Thyroid gland (tissue), 4 donors: ENCODE data around the gene MUC22. TPM values are rescaled to one million over a fixed set of nuclear protein-coding genes. Genes with fewer than 3 reads are reported as not detected.
A peak's percentile ranks its signal among the peaks of the same experiment; 100 is the strongest.

Experiments used
- DNase-seq, 2 donors: peaks; one replicate each; pipeline ENCODE4 v3.0.0-alpha.2; 2019
- H3K27ac ChIP-seq, 3 donors: fragments of 200-600 bp; sonication (generic); 1 replicate in 2 of 3; 2 replicates in 1 of 3; pipeline ENCODE4 v1.5.1; 2016 to 2019; ENCODE audit warnings: mild to moderate bottlenecking in 1 of 3, moderate library complexity in 1 of 3
- H3K27me3 ChIP-seq: fragments of 200-600 bp; sonication (generic); one replicate; pipeline ENCODE4 v1.5.1; 2019
- H3K36me3 ChIP-seq, 2 donors: fragments of 200-600 bp; sonication (generic); one replicate each; pipeline ENCODE4 v1.5.1; 2016 to 2019
- H3K4me1 ChIP-seq, 2 donors: fragments of 200-600 bp; sonication (generic); one replicate each; pipeline ENCODE4 v1.5.1; 2017 to 2019
- H3K4me3 ChIP-seq, 3 donors: fragments of 200-600 bp; sonication (generic); replicated peaks in 1 of 3; 1 replicate in 2 of 3; 2 replicates in 1 of 3; pipeline ENCODE4 v1.5.1; 2016; ENCODE audit warnings: mild to moderate bottlenecking in 1 of 3
- H3K9me3 ChIP-seq: fragments of 200-600 bp; sonication (generic); one replicate; pipeline ENCODE4 v1.5.1; 2017
- CTCF ChIP-seq, 6 experiments: fragments of 200-600 bp in 3 of 6; fragments of 450-650 bp in 3 of 6; sonication (generic) in 3 of 6; IDR thresholded peaks; one replicate each; pipeline ENCODE4 v1.5.1; 2016 to 2019; ENCODE audit warnings: antibody characterized with exemption in 6 of 6, mild to moderate bottlenecking in 2 of 6, inconsistent platforms in 1 of 6, moderate library complexity in 1 of 6
- POLR2A ChIP-seq, 2 donors: fragments of 450-650 bp; IDR thresholded peaks; one replicate each; pipeline ENCODE4 v1.6.1; 2017; ENCODE audit warnings: antibody characterized with exemption in 2 of 2, mild to moderate bottlenecking in 2 of 2, moderate library complexity in 1 of 2
- WGBS, 2 donors: methylation state at CpG; one replicate each; pipeline ENCODE4 v1.1.5; 2017; 5-methylcytosine and 5-hydroxymethylcytosine counted together
- intact Hi-C: fragments of 100-400 bp; cut with DNase I; formaldehyde crosslinking; loops from one replicate; pipeline ENCODE4 v1.15.1; 2023
- total RNA-seq, 4 donors: library from RNA; depleted of rRNA; stranded (reverse); fragments of >200 nt; gene quantifications; one replicate each; pipeline ENCODE4 v1.2.3, GENCODE V29; 2016

The MUC22 gene
- total RNA-seq, 4 donors from 2014 or later, result not detected

GRCh38 chr6:31037682-31038081, 27.4 kb downstream of the MUC22 start:
- intact Hi-C loops, result no loop called here
- Histone ChIP-seq H3K27me3 (no peaks in the 10 kb centered on the region), H3K36me3 (no peaks in the 10 kb centered on the region), H3K27ac (peak overlapping the region; percentile 47 to 79 (median 49)), H3K4me1 (peaks cover 17 to 19% of the 10 kb centered on the region in 2 donors), H3K4me3 (no peak overlapping the region), H3K9me3 (no peaks in the 10 kb centered on the region)
- TF ChIP-seq POLR2A (IDR thresholded peaks at IDR 0.05), result peak in 1 of 2 donors; percentile 28
- TF ChIP-seq CTCF (IDR thresholded peaks at IDR 0.05), result peak in 1 of 6 experiments; percentile 8
- 38 to 42% methylated on average over 3 of the region's 3 CpGs for WGBS, 2 donors
- DNase-seq, result peak; percentile 13 to 66

DNA sequence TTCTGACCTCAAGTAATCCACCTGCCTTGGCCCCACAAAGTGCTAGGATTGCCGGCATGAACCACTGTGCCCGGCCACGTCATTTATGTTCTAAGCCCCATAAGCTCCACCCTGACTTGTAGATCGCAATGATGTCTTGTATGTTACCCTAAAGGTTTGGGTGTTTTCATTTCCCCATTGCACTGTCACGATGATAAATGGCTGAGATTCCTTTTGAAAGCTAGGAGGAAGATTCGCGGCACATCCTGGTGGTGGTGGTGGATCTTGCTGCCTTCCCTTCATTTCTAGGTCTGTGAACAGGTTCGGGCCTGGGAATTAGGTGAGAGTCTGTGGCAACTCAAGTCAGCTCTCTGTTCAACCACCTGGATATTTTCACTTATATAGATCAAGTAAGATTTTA, 28.3 kb downstream of the MUC22 start:
- no peak for DNase-seq
- H3K36me3 ChIP-seq, result no peaks in the 10 kb centered on the region
- intact Hi-C loops, result no loop called here
- no peaks in the 10 kb centered on the region for H3K9me3 ChIP-seq
- 91 to 93% methylated on average over 8 of the region's 8 CpGs for WGBS, 2 donors
- peaks cover 17 to 19% of the 10 kb centered on the region in 2 donors for H3K4me1 ChIP-seq
- H3K4me3 ChIP-seq, result no peak overlapping the region
- H3K27me3 ChIP-seq, result no peaks in the 10 kb centered on the region
- peak overlapping the region; percentile 47 to 79 (median 49) for H3K27ac ChIP-seq
- TF ChIP-seq POLR2A (IDR thresholded peaks at IDR 0.05), result no peak
- TF ChIP-seq CTCF (IDR thresholded peaks at IDR 0.05), result no peak

GRCh38 chr6:31040801-31041200, 30.5 kb downstream of the MUC22 start:
- intact Hi-C loops, result no loop called here
- 43 to 81% methylated on average over 7 of the region's 7 CpGs for WGBS, 2 donors

DNA sequence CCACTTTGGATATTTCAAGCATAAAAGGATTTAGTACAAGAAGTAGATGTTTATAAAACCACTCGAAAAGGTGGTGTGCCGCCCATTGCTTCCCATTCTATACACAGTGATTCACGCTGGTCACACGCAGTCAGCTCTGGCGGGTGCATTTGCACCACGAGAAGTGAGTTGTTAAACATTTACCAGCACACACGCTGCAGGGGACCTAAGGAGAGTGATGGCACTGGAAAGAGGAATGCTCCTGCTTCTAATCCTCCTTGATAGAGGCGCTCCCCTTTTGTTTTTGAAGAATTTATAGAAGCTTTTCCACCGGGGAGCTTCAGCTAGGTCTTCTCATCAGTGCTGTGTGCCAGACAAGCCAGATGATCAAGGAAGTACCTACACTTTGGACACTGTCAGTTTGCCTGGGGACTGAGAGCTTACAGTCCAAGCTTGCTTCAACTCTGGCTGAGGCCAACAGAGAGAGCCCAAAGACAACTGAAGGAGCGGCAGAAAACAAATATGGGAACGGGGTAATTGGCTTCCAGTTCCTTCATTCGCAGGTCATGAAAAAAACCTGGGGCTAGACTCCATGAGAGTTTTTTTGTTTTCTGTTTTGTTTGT, 31.2 kb downstream of the MUC22 start:
- TF ChIP-seq CTCF (IDR thresholded peaks at IDR 0.05), result no peak
- WGBS, 2 donors, result 53 to 73% methylated on average over 12 of the region's 12 CpGs
- Histone ChIP-seq H3K4me1 (peaks cover 17 to 19% of the 10 kb centered on the region in 2 donors), H3K27ac (peak overlapping the region in 2 of 3 donors; percentile 80 to 93), H3K27me3 (no peaks in the 10 kb centered on the region), H3K4me3 (no peak overlapping the region), H3K36me3 (no peaks in the 10 kb centered on the region), H3K9me3 (no peaks in the 10 kb centered on the region)
- intact Hi-C loops, result no loop called here
- peak in 1 of 2 donors; percentile 15 for DNase-seq

More at GRCh38 chr6:31040801-31041200, 30.5 kb downstream of the MUC22 start:
- Histone ChIP-seq H3K4me3 (no peak overlapping the region), H3K36me3 (no peaks in the 10 kb centered on the region), H3K9me3 (no peaks in the 10 kb centered on the region), H3K27me3 (no peaks in the 10 kb centered on the region), H3K4me1 (peaks cover 17 to 19% of the 10 kb centered on the region in 2 donors), H3K27ac (peak overlapping the region; percentile 80 to 93 (median 82))
- DNase-seq, result no peak
- TF ChIP-seq POLR2A (IDR thresholded peaks at IDR 0.05) (no peak), CTCF (IDR thresholded peaks at IDR 0.05) (no peak)

GRCh38 chr6:31042806-31043205, 32.5 kb downstream of the MUC22 start:
- peak; percentile 10 to 80 for DNase-seq
- Histone ChIP-seq H3K4me1 (peaks cover 10 to 11% of the 10 kb centered on the region in 2 donors), H3K36me3 (no peaks in the 10 kb centered on the region), H3K27ac (peak overlapping the region in 1 of 3 donors; percentile 16), H3K9me3 (no peaks in the 10 kb centered on the region), H3K27me3 (no peaks in the 10 kb centered on the region), H3K4me3 (no peak overlapping the region)
- WGBS, 2 donors, result 28 to 50% methylated on average over 4 of the region's 4 CpGs
- intact Hi-C loops, result no loop called here
- no peak for TF ChIP-seq POLR2A (IDR thresholded peaks at IDR 0.05)
- peak in 4 of 6 experiments; percentile 31 to 59 (median 46) for TF ChIP-seq CTCF (IDR thresholded peaks at IDR 0.05)
